ENCODE data around the gene HIF1AN.
A peak's percentile ranks its signal among the peaks of the same experiment; 100 is the strongest.

HIF1AN gene

DNA sequence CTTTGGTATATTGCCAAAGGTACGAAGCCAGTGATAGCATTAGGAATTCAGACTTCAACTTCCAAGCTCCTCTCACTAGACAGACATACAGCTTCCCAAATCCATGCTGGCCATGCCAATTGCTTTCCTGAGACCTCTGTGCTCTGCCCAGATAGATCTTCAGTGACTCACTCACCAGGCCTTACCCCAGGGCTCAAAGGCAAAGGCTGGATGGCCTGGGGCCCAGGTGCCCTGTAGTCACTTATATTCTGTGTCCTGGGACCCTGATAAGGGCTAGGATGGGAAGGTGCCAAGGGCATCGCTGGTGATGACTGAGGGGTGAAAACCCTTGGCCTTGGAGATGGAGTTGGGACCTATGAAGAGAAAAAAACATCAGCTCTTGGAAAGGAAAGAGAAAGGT lies 45.2 kb upstream of the HIF1AN start:
- DNase-seq (no peak), ATAC-seq (ENCODE audit: insufficient read depth, low read depth) (no peak)
- peaks cover 83% of the 10 kb centered on the region for H3K36me3 ChIP-seq (ENCODE audit: insufficient read depth, low read length)
- no peak overlapping the region for H2AFZ ChIP-seq (ENCODE audit: low read depth, low read length)
- H3K4me1 ChIP-seq (ENCODE audit: insufficient read depth, low read length) = no peaks in the 10 kb centered on the region
- H4K20me1 ChIP-seq (ENCODE audit: insufficient read depth, low read length) = no peaks in the 10 kb centered on the region
- TF ChIP-seq EZH2 (IDR thresholded peaks at IDR 0.05; ENCODE audit: borderline replicate concordance, low read depth, low read length, severe bottlenecking) = no peak
- no peak for TF ChIP-seq CTCF (IDR thresholded peaks at IDR 0.05; ENCODE audit: borderline replicate concordance, extremely low read depth, low read length, poor library complexity, severe bottlenecking)
- no peaks in the 10 kb centered on the region for H3K79me2 ChIP-seq (ENCODE audit: insufficient read depth, low read length)
- H3K9me3 ChIP-seq (ENCODE audit: insufficient read depth, low read length, severe bottlenecking) = no peaks in the 10 kb centered on the region
- H3K9ac ChIP-seq (ENCODE audit: low read depth, low read length) = no peak overlapping the region
- H3K4me3 ChIP-seq (ENCODE audit: low read depth in 1 of 2, low read length in 2 of 2) = no peak overlapping the region
- H3K27ac ChIP-seq (ENCODE audit: low read length) = no peak overlapping the region
- H3K27me3 ChIP-seq (ENCODE audit: insufficient read depth, low read length, poor library complexity) = no peaks in the 10 kb centered on the region
- no peak overlapping the region for H3K4me2 ChIP-seq (ENCODE audit: insufficient read depth, low read length)

DNA sequence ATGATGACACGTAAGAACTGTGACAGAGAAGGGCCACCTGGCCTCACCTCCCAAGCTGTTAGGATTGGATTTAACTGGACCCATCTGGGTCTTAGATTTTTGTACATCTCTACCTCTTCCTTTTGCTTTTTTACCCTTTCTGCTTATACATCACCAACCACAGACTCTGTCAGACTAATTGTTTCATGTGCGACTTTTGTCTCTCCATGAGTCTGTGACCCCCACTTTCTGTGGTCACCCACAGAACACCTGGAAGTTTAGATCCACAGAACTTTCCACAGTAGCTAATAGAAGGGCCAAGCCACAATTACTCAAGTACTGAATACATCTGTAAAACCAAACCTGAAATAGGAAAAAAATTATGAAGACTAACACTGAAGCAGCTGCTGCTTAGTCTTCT lies 39.2 kb upstream of the HIF1AN start:
- DNase-seq (no peak), ATAC-seq (ENCODE audit: insufficient read depth, low read depth) (peak; percentile 51)
- peak overlapping the region; percentile 19; the same call in 1 of the 2 replicates for H3K27ac ChIP-seq (ENCODE audit: low read length)
- no peak for TF ChIP-seq CTCF (IDR thresholded peaks at IDR 0.05; ENCODE audit: borderline replicate concordance, extremely low read depth, low read length, poor library complexity, severe bottlenecking)
- TF ChIP-seq EZH2 (IDR thresholded peaks at IDR 0.05; ENCODE audit: borderline replicate concordance, low read depth, low read length, severe bottlenecking) = no peak
- H3K27me3 ChIP-seq (ENCODE audit: insufficient read depth, low read length, poor library complexity) = no peaks in the 10 kb centered on the region
- no peak overlapping the region for H3K4me3 ChIP-seq (ENCODE audit: low read depth in 1 of 2, low read length in 2 of 2)
- no peaks in the 10 kb centered on the region for H3K4me1 ChIP-seq (ENCODE audit: insufficient read depth, low read length)
- no peak overlapping the region for H3K9ac ChIP-seq (ENCODE audit: low read depth, low read length)
- H3K9me3 ChIP-seq (ENCODE audit: insufficient read depth, low read length, severe bottlenecking) = no peaks in the 10 kb centered on the region
- peaks cover 94% of the 10 kb centered on the region for H3K36me3 ChIP-seq (ENCODE audit: insufficient read depth, low read length)
- no peaks in the 10 kb centered on the region for H3K79me2 ChIP-seq (ENCODE audit: insufficient read depth, low read length)
- no peak overlapping the region for H2AFZ ChIP-seq (ENCODE audit: low read depth, low read length)
- no peak overlapping the region for H3K4me2 ChIP-seq (ENCODE audit: insufficient read depth, low read length)
- no peaks in the 10 kb centered on the region for H4K20me1 ChIP-seq (ENCODE audit: insufficient read depth, low read length)

- TF ChIP-seq EZH2 (IDR thresholded peaks at IDR 0.05; ENCODE audit: borderline replicate concordance, low read depth, low read length, severe bottlenecking) = no peak
- TF ChIP-seq CTCF (IDR thresholded peaks at IDR 0.05; ENCODE audit: borderline replicate concordance, extremely low read depth, low read length, poor library complexity, severe bottlenecking) = peak; percentile 3
- Histone ChIP-seq H3K4me1 (ENCODE audit: insufficient read depth, low read length) (no peaks in the 10 kb centered on the region), H3K79me2 (ENCODE audit: insufficient read depth, low read length) (no peaks in the 10 kb centered on the region), H3K4me3 (ENCODE audit: low read depth in 1 of 2, low read length in 2 of 2) (no peak overlapping the region), H2AFZ (ENCODE audit: low read depth, low read length) (no peak overlapping the region), H3K4me2 (ENCODE audit: insufficient read depth, low read length) (no peak overlapping the region), H3K9me3 (ENCODE audit: insufficient read depth, low read length, severe bottlenecking) (no peaks in the 10 kb centered on the region), H4K20me1 (ENCODE audit: insufficient read depth, low read length) (no peaks in the 10 kb centered on the region), H3K27me3 (ENCODE audit: insufficient read depth, low read length, poor library complexity) (no peaks in the 10 kb centered on the region), H3K36me3 (ENCODE audit: insufficient read depth, low read length) (peaks cover 92% of the 10 kb centered on the region), H3K9ac (ENCODE audit: low read depth, low read length) (no peak overlapping the region), H3K27ac (ENCODE audit: low read length) (peak overlapping the region; percentile 12; the same call in 1 of the 2 replicates)
- ATAC-seq (ENCODE audit: insufficient read depth, low read depth) = peak; percentile 71
- no peak for DNase-seq
These were observed 37.7 kb upstream of the HIF1AN start for GRCh38 chr10:100498059-100498458.

GRCh38 chr10:100501423-100501822 lies 34.3 kb upstream of the HIF1AN start:
- H3K9ac ChIP-seq (ENCODE audit: low read depth, low read length) = no peak overlapping the region

More at GRCh38 chr10:100501423-100501822, 34.3 kb upstream of the HIF1AN start:
- no peak overlapping the region for H3K4me3 ChIP-seq (ENCODE audit: low read depth in 1 of 2, low read length in 2 of 2)
- H3K27ac ChIP-seq (ENCODE audit: low read length) = no peak overlapping the region
- H3K27me3 ChIP-seq (ENCODE audit: insufficient read depth, low read length, poor library complexity) = no peaks in the 10 kb centered on the region
- TF ChIP-seq CTCF (IDR thresholded peaks at IDR 0.05; ENCODE audit: borderline replicate concordance, extremely low read depth, low read length, poor library complexity, severe bottlenecking) (no peak), EZH2 (IDR thresholded peaks at IDR 0.05; ENCODE audit: borderline replicate concordance, low read depth, low read length, severe bottlenecking) (no peak)
- peaks cover 80% of the 10 kb centered on the region for H3K36me3 ChIP-seq (ENCODE audit: insufficient read depth, low read length)
- no peak overlapping the region for H2AFZ ChIP-seq (ENCODE audit: low read depth, low read length)
- peaks cover 14% of the 10 kb centered on the region for H3K4me1 ChIP-seq (ENCODE audit: insufficient read depth, low read length)
- ATAC-seq (ENCODE audit: insufficient read depth, low read depth) (no peak), DNase-seq (no peak)
- H3K9me3 ChIP-seq (ENCODE audit: insufficient read depth, low read length, severe bottlenecking) = no peaks in the 10 kb centered on the region
- no peak overlapping the region for H3K4me2 ChIP-seq (ENCODE audit: insufficient read depth, low read length)
- no peaks in the 10 kb centered on the region for H3K79me2 ChIP-seq (ENCODE audit: insufficient read depth, low read length)
- no peaks in the 10 kb centered on the region for H4K20me1 ChIP-seq (ENCODE audit: insufficient read depth, low read length)

Measured in DND-41 (cell line).